Stimulated activated CD4-positive, alpha-beta T cell treated with anti-CD3 and anti-CD28 coated beads, Interleukin-2, amount 100 ng/mL, for 24 hours (primary cell): ENCODE data around the gene ALK.

Experiments used
- DNase-seq, 2 donors: peaks; one replicate each; pipeline ENCODE4 v3.0.0-alpha.2; 2020

The ALK gene

GRCh38 chr2:29347774-29348461 is 573.5 kb downstream of the ALK start:
- DNase-seq, result no peak

DNA sequence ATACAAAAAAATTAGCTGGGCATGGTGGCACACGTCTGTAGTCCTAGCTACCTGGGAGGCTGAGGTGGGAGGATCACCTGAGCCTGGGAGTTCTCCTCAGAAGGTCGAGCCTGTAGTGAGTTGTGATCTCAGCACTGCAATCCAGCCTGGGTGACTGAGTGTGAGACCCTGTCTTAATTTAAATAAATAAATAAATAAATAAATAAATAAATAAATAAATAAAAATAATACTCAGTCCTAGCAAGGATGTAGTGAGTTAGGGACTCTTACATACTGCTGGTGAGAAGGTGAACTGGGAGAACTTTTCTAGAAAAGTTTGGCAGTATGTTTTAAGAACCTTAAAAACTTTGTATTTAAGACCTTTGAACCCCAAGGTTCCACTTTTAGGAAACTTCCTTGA is 576.1 kb downstream of the ALK start:
- no peak for DNase-seq

GRCh38 chr2:29343830-29344229 is 577.6 kb downstream of the ALK start:
- no peak for DNase-seq

DNA sequence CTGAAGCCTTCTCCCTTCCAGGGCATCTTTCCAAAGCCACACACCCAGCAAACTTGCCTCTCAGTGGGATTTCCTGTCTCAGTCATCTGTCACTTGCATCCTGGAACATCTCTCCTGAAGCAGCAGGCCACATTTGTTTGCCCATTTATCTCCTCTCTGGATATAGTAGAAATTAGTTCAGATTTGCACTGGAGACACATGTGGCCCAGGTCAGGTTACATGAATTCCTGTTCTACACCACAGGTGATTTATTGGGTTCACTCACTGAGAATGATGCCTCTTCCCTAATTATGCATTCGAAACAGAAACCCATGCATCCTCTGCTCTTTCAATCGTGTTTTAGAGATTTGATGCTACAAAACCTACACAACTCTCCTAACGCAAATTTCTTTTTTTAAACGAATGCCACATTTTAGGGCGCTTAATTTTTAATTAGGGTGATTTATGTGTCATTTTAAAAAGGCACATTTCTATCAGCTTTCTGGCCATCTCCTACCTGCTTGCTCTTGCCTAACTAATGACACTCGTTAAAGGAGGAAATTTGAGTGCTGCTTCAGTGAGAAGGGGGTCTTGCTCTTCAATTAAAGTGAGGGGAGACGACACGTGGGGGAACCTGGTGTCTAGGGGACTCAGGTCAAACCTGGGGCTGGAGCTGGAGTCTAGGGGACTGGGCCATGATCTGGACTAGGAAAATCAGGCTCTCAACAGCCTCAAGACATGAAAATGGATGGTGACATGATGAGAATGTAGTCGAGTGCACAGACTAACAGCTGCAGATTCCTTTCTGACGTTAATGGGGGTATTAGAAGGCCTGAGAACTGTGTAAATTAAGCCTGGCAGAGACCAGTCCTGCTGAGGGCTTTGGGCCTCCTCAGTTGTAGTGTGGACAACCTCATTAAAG is 584.8 kb downstream of the ALK start:
- no peak for DNase-seq

GRCh38 chr2:29335396-29335795 is 586.0 kb downstream of the ALK start:
- DNase-seq, result no peak

- DNase-seq, result no peak
These were observed 586.7 kb downstream of the ALK start for GRCh38 chr2:29334706-29335105.

GRCh38 chr2:29332540-29332939 is 588.8 kb downstream of the ALK start:
- no peak for DNase-seq

DNA sequence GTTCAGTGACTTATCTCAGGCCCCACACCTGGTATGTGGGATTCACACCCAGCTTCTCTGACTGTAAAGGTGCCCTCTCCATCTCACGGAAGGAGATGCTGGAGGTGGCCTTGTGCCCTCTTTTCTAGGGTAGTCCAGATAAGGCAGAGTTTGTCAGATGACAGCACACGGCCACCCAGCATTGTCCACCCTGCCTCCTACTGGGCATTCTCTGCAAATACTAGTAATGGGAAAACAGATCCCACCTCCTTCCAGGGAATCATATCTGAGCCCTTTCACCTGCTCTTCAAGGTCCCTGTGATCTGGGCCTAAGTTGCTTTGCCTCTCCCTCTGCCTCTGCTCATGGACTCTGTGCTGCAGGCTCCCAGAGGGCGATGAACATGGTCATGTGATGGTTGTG is 591.5 kb downstream of the ALK start:
- no peak for DNase-seq

GRCh38 chr2:29326926-29327325 is 594.5 kb downstream of the ALK start:
- DNase-seq, result no peak

DNA sequence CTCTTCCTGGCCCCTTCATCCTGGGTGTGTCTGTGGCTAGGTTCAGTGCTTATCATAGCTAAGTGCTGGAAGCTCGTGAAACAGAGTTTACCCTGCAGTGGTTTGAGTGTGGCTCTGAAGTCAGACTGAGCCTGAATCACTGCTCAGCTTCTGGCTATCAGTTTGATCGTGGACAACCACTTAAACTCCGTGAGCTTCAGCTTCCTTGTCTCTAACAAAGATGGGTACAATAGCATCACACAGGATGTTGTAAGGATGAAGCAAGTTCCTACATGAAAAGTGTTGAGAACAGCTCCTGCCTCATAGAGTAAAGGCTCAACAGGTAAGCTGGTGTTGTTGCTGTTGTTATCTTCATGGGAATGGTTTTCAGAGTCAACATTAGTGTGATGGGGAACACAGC is 595.8 kb downstream of the ALK start:
- DNase-seq, result no peak

GRCh38 chr2:29323961-29324360 is 597.4 kb downstream of the ALK start:
- no peak for DNase-seq

DNA sequence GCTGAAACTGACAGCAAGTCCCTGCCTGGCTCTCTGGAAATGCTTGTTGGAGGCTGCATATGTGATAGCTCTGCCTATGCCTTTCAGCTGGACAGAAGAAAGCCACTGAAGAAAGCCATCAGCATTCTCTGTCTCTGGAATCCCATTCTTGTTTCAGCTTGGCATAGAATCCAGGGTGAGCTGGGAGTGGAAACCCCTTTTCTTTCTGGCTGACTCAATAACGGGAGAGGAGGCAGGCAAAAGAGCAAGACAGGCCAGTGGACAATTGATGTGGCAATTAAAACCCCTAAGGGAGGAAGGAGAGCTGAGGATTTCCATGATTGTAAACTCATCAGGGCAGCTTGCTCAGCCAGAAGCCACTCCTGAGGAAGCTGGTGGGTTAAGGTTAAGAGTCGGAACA is 598.1 kb downstream of the ALK start:
- DNase-seq, result no peak

- DNase-seq, result peak in 1 of 2 donors; percentile 16
These were observed 599.4 kb downstream of the ALK start for GRCh38 chr2:29322011-29322410.

DNA sequence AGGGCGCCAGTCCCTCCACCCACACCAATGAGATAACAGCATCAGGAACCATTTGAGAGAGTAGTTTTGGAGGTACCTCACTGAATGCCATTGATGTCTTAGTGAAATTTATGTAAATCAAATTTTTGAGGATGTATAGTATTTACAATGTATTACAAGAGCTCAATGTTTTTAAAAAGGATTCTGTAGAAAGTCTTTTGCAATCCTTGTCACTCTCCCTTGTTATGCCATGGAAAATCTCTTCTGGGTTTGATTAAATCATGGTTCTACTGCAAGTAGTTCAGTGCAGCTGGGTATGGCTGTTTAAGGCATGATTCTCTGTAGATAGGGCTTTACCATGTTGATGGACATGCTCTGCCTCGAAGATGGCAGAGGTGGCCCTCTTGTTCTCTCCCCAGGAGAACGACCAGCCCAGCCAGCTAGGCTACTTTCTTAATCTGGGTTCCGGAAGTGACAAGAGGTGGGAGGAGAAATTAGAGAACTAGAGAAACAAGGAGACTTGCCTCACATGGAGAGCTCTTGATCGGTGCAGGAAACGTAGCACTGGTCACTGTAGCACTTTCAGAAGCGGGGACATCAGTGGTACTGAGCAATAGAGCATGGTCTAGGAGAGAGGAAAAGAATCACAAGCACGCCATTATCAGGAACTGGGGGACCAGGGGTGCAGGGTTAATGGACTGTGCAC is 603.4 kb downstream of the ALK start:
- no peak for DNase-seq

DNA sequence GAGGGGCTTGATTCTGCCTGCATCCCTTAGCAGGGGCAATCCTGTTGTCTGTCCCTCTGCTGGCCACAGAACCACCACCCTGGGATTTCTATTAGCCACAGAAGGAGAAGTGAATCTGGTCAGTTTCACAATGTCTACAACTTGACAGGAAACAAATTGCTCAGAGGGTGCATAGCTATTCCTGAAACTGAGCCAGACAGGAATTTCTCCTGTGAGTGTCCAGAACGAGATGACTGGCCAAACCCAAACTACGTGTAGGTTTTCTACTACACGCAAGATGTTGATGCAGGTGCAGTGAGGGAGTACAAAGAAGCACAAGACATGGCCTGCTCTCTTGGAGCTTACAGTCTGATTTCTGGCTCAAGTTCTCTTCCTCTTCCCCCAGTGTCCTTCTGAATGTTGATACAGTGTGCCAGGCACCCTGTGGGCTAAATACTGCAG is 604.3 kb downstream of the ALK start:
- DNase-seq, result no peak

DNA sequence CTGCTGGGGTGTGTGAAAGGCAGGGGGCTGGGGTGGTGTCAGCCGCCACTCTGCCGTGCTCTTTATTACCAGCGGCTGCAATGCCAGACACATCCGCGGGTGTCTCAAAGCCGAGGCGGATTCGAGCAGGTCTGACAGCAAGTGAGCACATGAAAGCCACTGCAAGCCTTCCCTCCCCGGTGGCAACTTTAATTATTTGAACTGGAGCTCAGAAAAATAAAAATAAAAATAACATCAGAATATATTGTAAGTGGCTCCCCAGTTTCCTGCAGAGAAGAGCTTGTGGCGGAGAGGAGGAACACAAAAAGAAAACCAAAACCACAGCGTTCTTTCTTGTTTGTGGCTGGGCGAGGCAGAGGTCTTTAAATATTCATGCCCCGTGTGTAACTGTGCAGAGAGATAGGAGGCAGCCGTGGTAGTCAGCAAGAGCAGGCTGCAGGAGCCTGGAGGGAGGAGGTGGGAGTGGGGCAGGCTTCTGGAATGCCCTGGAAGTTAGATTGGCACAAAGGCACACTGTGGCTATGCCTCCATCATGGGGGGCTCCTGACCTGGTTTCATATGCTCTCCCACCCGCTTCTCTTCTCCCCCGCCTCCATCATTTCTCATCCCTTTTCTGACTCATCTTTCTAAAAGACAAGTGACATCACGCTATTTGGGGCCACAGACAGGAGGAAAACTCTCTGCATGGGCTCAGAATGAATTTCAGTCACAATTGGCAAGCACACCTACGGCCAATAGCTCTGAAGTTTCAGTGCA is 606.4 kb downstream of the ALK start:
- DNase-seq, result peak; percentile 58 to 63

GRCh38 chr2:29311458-29311857 is 609.9 kb downstream of the ALK start:
- DNase-seq, result no peak

DNA sequence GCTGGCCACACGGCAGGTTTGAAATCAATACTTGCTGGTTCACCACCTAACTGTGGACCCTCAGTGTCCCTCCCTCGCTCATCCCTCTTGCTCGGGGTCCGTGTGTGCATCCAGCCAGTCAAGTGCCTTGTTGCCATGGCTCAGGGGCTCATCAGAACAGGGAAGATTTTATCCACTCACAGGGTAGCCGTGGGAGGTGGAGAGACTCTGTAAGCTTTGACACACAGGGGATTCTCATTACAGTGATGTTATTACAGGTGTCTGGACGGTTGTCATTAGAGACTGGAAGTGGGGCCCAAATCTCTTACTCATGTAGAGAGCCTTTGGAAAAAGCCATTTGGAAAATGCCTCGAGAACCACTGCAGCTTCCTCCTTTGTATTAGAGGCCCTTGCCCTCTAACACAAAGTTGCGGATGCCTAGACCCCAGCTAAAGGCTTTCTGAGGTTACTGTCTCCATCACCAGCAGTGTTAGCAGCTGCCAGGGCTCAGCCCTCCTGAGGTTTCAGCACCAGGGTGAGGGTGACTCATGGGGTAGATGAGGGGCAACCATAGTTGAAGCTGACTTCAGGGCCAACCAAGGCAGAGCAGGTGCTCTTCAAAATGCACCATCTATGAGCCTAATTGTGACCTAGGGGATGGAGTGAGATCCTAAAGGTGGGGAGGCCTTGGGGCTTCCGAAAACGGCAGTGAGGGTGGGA is 610.6 kb downstream of the ALK start:
- no peak for DNase-seq

GRCh38 chr2:29309090-29310029 is 612.0 kb downstream of the ALK start:
- peak; percentile 25 to 55 for DNase-seq

DNA sequence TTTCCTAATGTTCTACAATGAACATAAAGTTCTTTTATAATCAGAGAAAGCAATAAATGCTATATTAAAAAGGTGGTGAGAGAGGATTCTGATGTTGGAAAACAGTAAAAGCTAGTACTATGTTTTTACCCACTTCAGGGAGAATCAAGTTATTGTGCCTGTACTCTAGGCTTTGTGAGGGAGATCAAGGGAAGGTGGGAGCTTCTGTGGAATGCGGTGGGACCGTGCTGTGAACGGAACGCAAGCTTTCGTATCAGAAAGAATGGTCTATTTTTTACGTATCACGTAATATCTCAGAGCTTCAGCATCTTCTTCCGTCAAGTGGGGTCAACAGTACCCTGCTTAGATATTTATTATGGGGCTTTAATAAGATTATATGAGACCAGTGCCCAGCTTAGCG is 613.0 kb downstream of the ALK start:
- no peak for DNase-seq

- no peak for DNase-seq
These were observed 613.9 kb downstream of the ALK start for GRCh38 chr2:29307519-29307918.
